ENCODE data around the gene IQSEC3. TPM values are rescaled to one million over a fixed set of nuclear protein-coding genes. Genes with fewer than 3 reads are reported as not detected.
"Not testable (repeated sequence)": the region's sequence is repeated elsewhere in the genome, so short reads cannot be mapped to it uniquely, and the experiment has no call there.

Gene IQSEC3
- total RNA-seq, 3 donors from 2014 or later (not counting 1 experiment from before 2014, with no cell fraction given): 4.4 to 7.1 (median 5.3) TPM

GRCh38 chr12:74420-75190 lies 8.0 kb downstream of the IQSEC3 start:
- H3K4me1 Mint-ChIP-seq; H3K9me3 Mint-ChIP-seq; H3K4me1 ChIP-seq (ENCODE audit: control insufficient read depth, insufficient read depth, low read length); H3K4me3 Mint-ChIP-seq; intact Hi-C loops (cut with micrococcal nuclease); H3K27me3 ChIP-seq (ENCODE audit: control insufficient read depth, insufficient read depth, low read length); H3K27ac ChIP-seq (ENCODE audit: low read length); DNase-seq; ATAC-seq; H3K9me3 ChIP-seq (ENCODE audit: control insufficient read depth, insufficient read depth, low read length); H3K4me3 ChIP-seq (ENCODE audit: low read length); H3K27ac Mint-ChIP-seq; H3K36me3 Mint-ChIP-seq; H3K36me3 ChIP-seq (ENCODE audit: control insufficient read depth, insufficient read depth, low read length): not testable (repeated sequence)
- H3K27me3 Mint-ChIP-seq (ENCODE audit: low read depth in 2 of 2): peaks cover 23 to 53% of the 10 kb centered on the region in 2 donors
- WGBS (ENCODE audit: insufficient coverage): 89% methylated on average over 5 of the region's 8 CpGs

- H3K9me3 Mint-ChIP-seq; H3K4me1 Mint-ChIP-seq; intact Hi-C loops (cut with micrococcal nuclease); H3K27me3 ChIP-seq (ENCODE audit: control insufficient read depth, insufficient read depth, low read length); H3K4me3 Mint-ChIP-seq; H3K4me3 ChIP-seq (ENCODE audit: low read length); H3K4me1 ChIP-seq (ENCODE audit: control insufficient read depth, insufficient read depth, low read length); H3K36me3 Mint-ChIP-seq; H3K36me3 ChIP-seq (ENCODE audit: control insufficient read depth, insufficient read depth, low read length); H3K27ac Mint-ChIP-seq; H3K9me3 ChIP-seq (ENCODE audit: control insufficient read depth, insufficient read depth, low read length); DNase-seq; H3K27ac ChIP-seq (ENCODE audit: low read length); ATAC-seq: not testable (repeated sequence)
- 60% methylated on average over 2 of the region's 5 CpGs for WGBS (ENCODE audit: insufficient coverage)
- peaks cover 29 to 53% of the 10 kb centered on the region in 2 donors for H3K27me3 Mint-ChIP-seq (ENCODE audit: low read depth in 2 of 2)
These were observed 9.0 kb downstream of the IQSEC3 start for GRCh38 chr12:75541-75940.

GRCh38 chr12:76102-76501 lies 9.5 kb downstream of the IQSEC3 start:
- H3K27ac Mint-ChIP-seq; H3K9me3 Mint-ChIP-seq; H3K36me3 Mint-ChIP-seq; H3K4me1 Mint-ChIP-seq; H3K27me3 ChIP-seq (ENCODE audit: control insufficient read depth, insufficient read depth, low read length); H3K4me1 ChIP-seq (ENCODE audit: control insufficient read depth, insufficient read depth, low read length); H3K27ac ChIP-seq (ENCODE audit: low read length); H3K9me3 ChIP-seq (ENCODE audit: control insufficient read depth, insufficient read depth, low read length); H3K4me3 ChIP-seq (ENCODE audit: low read length); H3K4me3 Mint-ChIP-seq; DNase-seq; H3K36me3 ChIP-seq (ENCODE audit: control insufficient read depth, insufficient read depth, low read length); ATAC-seq; intact Hi-C loops (cut with micrococcal nuclease): not testable (repeated sequence)
- peaks cover 31 to 53% of the 10 kb centered on the region in 2 donors for H3K27me3 Mint-ChIP-seq (ENCODE audit: low read depth in 2 of 2)
- 77% methylated on average over 8 of the region's 10 CpGs for WGBS (ENCODE audit: insufficient coverage)

GRCh38 chr12:76551-76950 lies 10.0 kb downstream of the IQSEC3 start:
- H3K4me3 Mint-ChIP-seq; H3K4me1 ChIP-seq (ENCODE audit: control insufficient read depth, insufficient read depth, low read length); H3K36me3 ChIP-seq (ENCODE audit: control insufficient read depth, insufficient read depth, low read length); H3K4me3 ChIP-seq (ENCODE audit: low read length); DNase-seq; H3K9me3 Mint-ChIP-seq; H3K27me3 ChIP-seq (ENCODE audit: control insufficient read depth, insufficient read depth, low read length); H3K27ac Mint-ChIP-seq; H3K4me1 Mint-ChIP-seq; H3K36me3 Mint-ChIP-seq; H3K27ac ChIP-seq (ENCODE audit: low read length); H3K9me3 ChIP-seq (ENCODE audit: control insufficient read depth, insufficient read depth, low read length); ATAC-seq; intact Hi-C loops (cut with micrococcal nuclease): not testable (repeated sequence)
- H3K27me3 Mint-ChIP-seq (ENCODE audit: low read depth in 2 of 2): peaks cover 35 to 55% of the 10 kb centered on the region in 2 donors
- WGBS (ENCODE audit: insufficient coverage): 97% methylated on average over 5 of the region's 8 CpGs

- intact Hi-C loops (cut with micrococcal nuclease); H3K36me3 ChIP-seq (ENCODE audit: control insufficient read depth, insufficient read depth, low read length); H3K27ac ChIP-seq (ENCODE audit: low read length); H3K4me3 Mint-ChIP-seq; ATAC-seq; H3K27ac Mint-ChIP-seq; DNase-seq; H3K4me1 ChIP-seq (ENCODE audit: control insufficient read depth, insufficient read depth, low read length); H3K36me3 Mint-ChIP-seq; H3K27me3 ChIP-seq (ENCODE audit: control insufficient read depth, insufficient read depth, low read length); H3K9me3 ChIP-seq (ENCODE audit: control insufficient read depth, insufficient read depth, low read length); H3K4me3 ChIP-seq (ENCODE audit: low read length); H3K4me1 Mint-ChIP-seq; H3K9me3 Mint-ChIP-seq: not testable (repeated sequence)
- WGBS (ENCODE audit: insufficient coverage): 91% methylated on average over 9 of the region's 26 CpGs
- peaks cover 38 to 61% of the 10 kb centered on the region in 2 donors for H3K27me3 Mint-ChIP-seq (ENCODE audit: low read depth in 2 of 2)
These were observed 10.6 kb downstream of the IQSEC3 start for GRCh38 chr12:77101-77719.

- H3K9me3 ChIP-seq (ENCODE audit: control insufficient read depth, insufficient read depth, low read length); H3K27me3 ChIP-seq (ENCODE audit: control insufficient read depth, insufficient read depth, low read length); DNase-seq; H3K4me1 ChIP-seq (ENCODE audit: control insufficient read depth, insufficient read depth, low read length); H3K27ac Mint-ChIP-seq; H3K4me3 ChIP-seq (ENCODE audit: low read length); H3K36me3 ChIP-seq (ENCODE audit: control insufficient read depth, insufficient read depth, low read length); H3K36me3 Mint-ChIP-seq; H3K27ac ChIP-seq (ENCODE audit: low read length); intact Hi-C loops (cut with micrococcal nuclease); H3K4me1 Mint-ChIP-seq; H3K4me3 Mint-ChIP-seq; H3K9me3 Mint-ChIP-seq: not testable (repeated sequence)
- 3% methylated on average over 68 of the region's 82 CpGs for WGBS (ENCODE audit: insufficient coverage)
- peaks cover 38 to 67% of the 10 kb centered on the region in 2 donors for H3K27me3 Mint-ChIP-seq (ENCODE audit: low read depth in 2 of 2)
- peak; percentile 31 to 50 (median 44) for ATAC-seq
These were observed 11.3 kb downstream of the IQSEC3 start for GRCh38 chr12:77769-78383.

Data from natural killer cell (primary cell).